Subcutaneous adipose tissue (tissue), 4 donors: ENCODE data around the gene FTH1. TPM values are rescaled to one million over a fixed set of nuclear protein-coding genes. Genes with fewer than 3 reads are reported as not detected.

ENCODE experiments used
- total RNA-seq, 4 donors: library from RNA; depleted of rRNA; stranded (reverse); fragments of >200 nt; gene quantifications; one replicate each; pipeline ENCODE4 v1.1.0, GENCODE V29; 2016
- TF ChIP-seq, protein P1 (sequence below): fragments of 450-650 bp; IDR thresholded peaks from one replicate; pipeline ENCODE4 v1.5.1; 2016; ENCODE audit warnings: low read depth, mild to moderate bottlenecking, control low read depth, antibody characterized with exemption, moderate library complexity

The FTH1 gene
- total RNA-seq, 4 donors from 2014 or later, result 6,293 to 12,889 (median 8,191) TPM

DNA sequence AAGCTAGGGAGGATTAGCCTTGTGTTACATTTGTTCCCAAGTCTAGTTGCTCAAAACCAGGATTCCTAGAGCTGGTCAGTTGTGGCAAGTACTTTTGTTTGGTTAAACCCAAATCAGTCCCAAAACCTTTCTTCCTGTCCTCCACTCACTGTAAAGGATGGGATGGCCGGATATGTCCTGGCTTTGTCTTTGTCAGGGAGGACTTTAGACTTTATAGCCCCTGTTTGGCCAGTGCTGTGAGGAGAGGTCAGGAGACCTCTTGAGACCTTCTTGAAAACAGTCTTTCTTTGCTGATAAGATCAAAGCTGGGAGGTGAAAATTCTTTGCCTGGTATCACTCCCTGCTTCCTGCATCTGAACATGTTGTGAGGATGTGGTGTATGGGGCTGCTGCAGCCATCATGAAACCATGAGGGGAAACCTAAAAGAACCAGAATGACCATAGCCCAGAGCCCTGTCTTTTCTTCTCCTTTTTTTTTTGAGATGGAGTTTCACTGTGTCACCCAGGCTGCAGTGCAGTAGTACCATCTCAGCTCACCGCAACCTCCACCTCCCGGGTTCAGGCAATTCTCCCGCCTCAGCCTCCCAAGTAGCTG lies 43.6 kb upstream of the FTH1 start:
- TF ChIP-seq, protein P1, sequence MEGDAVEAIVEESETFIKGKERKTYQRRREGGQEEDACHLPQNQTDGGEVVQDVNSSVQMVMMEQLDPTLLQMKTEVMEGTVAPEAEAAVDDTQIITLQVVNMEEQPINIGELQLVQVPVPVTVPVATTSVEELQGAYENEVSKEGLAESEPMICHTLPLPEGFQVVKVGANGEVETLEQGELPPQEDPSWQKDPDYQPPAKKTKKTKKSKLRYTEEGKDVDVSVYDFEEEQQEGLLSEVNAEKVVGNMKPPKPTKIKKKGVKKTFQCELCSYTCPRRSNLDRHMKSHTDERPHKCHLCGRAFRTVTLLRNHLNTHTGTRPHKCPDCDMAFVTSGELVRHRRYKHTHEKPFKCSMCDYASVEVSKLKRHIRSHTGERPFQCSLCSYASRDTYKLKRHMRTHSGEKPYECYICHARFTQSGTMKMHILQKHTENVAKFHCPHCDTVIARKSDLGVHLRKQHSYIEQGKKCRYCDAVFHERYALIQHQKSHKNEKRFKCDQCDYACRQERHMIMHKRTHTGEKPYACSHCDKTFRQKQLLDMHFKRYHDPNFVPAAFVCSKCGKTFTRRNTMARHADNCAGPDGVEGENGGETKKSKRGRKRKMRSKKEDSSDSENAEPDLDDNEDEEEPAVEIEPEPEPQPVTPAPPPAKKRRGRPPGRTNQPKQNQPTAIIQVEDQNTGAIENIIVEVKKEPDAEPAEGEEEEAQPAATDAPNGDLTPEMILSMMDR, result no peak

DNA sequence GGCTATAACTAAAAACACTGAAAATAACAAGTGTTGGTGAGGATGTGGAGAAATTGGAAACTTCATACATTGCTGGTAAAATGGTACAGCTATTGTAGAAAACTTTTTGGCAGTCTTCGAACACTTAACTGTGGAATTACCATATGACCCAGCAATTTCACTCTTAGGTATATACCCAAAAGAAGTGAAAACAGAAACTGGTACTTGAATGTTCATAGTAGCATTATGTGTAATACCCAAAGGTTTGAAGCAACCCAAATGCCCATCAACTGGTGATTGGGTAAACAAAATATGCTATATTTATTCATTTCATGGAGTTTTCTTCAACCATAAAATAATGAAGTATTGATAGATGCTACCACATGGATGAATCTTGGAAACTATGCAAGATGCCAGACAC lies 40.8 kb upstream of the FTH1 start:
- TF ChIP-seq, protein P1, result no peak

DNA sequence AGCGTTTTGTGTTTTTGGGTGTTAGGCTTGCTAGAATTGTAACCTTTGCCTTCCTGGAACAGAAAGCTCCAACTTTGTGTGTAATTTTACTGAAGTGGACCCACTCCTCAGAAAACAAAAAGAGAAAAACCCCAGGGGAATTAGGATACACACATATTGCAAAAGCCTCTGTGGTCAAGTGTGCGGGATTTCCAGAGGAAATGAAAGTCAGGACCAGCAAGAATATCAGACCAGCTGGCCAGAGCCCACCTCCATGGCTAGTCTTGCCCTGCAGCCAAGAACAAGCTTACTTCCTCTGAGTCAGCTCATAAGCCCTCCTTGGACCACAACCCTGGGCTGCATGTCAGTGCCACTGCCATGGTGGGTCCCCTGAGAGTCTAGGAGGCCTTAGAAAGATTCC lies 37.0 kb upstream of the FTH1 start:
- TF ChIP-seq, protein P1, result no peak

DNA sequence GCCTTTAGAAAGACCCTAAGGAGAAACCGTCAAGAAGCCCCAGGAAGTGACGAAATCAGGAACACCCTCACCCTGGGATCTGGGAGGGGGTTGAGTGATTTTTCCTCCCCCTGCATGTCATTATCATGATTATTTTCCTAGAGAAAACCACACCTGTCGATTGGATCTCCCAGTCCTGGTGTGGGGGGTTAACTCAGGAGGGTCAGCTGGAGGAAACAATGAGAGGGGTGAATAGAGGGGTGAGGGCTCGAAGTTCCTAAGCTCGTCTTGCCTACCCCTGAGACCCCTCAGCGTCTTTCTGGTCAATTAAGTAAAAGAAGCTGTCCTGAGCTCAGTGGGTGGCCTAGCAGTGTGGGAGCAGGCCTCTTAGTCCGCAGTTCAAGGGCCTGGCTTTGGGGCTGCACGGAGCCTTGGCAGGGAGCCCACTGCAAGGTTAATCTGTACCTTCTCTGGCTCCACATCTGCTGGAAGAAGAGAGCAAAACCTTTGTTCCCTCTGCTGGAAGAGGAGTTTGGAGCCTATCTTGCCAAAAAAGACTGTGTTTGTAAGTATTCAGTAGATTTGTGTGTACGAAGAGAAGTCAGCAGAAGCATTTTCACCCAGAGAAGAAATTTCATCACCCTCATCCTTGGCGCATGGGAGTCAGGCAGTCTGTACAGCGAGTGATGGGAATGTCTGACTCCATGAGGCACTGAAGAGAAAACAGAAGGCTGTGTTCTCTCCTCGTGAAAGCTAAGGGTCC lies 34.2 kb upstream of the FTH1 start:
- TF ChIP-seq, protein P1, result no peak

DNA sequence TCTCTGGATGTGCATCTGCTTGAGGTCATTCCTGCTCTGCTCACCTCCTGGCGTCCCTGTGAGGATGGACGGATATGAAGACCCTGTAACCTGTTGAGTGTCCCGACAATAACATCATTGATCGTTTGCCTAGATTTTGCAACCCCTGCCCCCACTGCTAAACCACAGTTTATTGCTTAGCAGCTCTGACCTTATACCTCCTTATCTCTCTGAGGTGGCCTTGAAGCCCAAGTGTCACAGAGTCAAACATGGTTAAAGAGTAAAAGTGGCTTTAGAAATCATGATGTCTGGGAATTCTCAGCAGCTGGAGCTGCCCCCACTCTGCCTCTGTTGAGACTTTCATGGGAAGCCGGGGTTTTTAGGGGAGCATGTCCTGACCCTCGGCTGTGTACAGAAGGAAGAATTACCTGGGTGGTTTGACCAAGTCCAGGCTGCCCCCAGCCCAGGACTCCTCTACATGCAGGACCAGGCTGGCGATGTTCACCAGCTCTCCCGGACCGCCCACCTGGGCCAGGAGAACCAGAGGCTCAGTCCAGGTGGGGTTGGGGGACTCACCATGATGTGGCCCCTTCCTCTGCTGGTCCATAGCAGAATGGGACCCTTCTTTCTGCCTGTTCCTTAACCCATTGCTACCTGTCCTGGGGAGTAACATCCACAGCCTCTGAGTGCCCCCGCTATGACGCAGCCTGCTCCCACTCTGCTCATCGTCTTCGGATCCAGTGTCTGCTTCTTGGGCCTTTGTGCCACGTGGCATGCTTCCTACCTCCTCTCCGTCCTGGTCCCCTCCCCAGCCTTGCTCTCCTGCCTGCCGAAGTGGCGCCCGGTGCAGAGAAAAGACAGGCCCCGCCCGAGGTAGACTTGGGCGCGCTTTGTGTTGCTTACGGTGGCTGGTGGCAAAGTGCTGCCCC lies 33.4 kb upstream of the FTH1 start:
- TF ChIP-seq, protein P1, result no peak

DNA sequence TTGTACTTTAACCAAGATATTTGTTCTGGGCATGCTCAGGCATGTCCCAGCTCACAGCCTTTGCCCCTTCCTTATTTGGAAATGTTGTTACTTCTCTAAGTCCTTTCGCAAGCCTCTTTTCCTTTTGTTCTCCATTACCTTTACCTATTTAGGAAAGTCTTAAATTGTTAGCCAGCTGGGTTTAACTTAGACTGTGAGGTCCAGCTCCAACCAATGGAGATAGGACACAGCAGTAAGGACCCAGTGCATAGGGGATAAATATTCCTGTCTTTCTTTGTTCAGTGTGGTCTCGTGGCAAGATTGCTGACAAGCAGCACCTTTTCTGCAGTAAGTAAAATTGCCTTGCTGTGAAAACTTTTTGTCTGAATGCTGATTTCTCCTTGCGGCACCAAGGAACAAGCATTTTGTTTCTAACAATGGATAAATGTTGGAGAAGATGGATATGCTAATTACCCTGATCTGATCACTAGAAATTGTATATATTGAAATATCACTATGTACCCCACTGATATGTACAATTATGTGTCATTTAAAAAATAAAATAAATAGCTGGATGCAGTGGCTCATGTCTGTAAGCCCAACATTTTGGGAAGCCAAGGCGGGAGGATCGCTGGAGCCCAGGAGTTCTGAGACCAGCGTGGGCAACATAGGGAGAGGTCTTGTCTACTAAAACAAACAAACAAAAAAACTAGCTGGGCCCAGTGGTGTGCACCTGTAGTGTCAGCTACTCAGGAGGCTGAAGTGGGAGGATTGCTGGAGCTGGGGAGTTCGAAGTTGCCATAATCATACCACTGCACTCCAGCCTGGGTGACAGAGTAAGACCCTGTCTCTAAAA lies 31.9 kb upstream of the FTH1 start:
- TF ChIP-seq, protein P1, result no peak
